Measurements from ENCODE around the gene EPB41. TPM values are rescaled to one million over a fixed set of nuclear protein-coding genes. Genes with fewer than 3 reads are reported as not detected.

The EPB41 gene
- total and polyA plus RNA-seq, 2 of the 4 experiments (the other 2 are of a cell fraction): 4.6 to 10.0 TPM

DNA sequence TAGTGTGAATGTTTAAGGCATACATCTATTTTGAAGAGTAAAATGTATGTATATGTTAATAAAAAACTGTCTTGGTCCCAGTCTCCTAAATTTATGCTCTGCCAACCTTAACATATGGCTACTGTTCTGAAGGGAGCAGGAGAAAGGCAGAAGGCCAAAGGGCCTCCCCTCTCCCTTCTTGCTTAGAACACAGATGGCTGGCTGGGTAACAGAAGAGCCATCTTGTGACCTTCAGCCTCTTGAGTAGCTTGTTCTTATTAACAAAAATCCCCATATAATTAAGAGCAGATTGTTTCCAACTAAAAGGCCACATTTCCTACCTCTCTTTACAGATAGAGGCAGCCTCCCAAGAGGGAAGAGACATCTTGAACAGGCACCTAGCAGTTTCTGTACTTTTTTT lies 36.1 kb downstream of the EPB41 start:
- no peak overlapping the region for H4K91ac ChIP-seq (ENCODE audit: insufficient read depth, low read depth, low read length)
- H4K5ac ChIP-seq (ENCODE audit: low read depth, low read length): no peak overlapping the region
- H3K23ac ChIP-seq (ENCODE audit: low read depth, low read length): no peak overlapping the region
- POLR2A ChIA-PET (ENCODE audit: unreplicated experiment): no interaction called here
- H2AK5ac ChIP-seq (ENCODE audit: low read depth, low read length): no peak overlapping the region
- no peak overlapping the region for H3K9ac ChIP-seq (ENCODE audit: low read depth, low read length)
- intact Hi-C loops (cut with micrococcal nuclease): no loop called here
- in situ Hi-C loops (cut with MboI; ENCODE audit: low sequenced_read_pairs): no loop called here
- H4K20me1 ChIP-seq (ENCODE audit: insufficient read depth, low read length): no peaks in the 10 kb centered on the region; the same call in 1 of the 2 replicates
- H3K4me1 ChIP-seq (ENCODE audit: control insufficient read depth, insufficient read depth, low read length): no peaks in the 10 kb centered on the region
- no peak overlapping the region for H3K18ac ChIP-seq (ENCODE audit: low read depth, low read length)
- H2AK9ac ChIP-seq (replicated peaks; ENCODE audit: low read depth, low read length, poor library complexity): no peak overlapping the region
- DNase-seq (no peak), ATAC-seq (ENCODE audit: low read depth) (no peak)
- H3K14ac ChIP-seq (replicated peaks; ENCODE audit: low read depth, low read length): no peak overlapping the region
- H3K36me3 ChIP-seq (ENCODE audit: control insufficient read depth, insufficient read depth, low read length): no peaks in the 10 kb centered on the region
- H3K4me3 ChIP-seq (ENCODE audit: insufficient read depth, low read depth, low read length): no peak overlapping the region
- H3K79me1 ChIP-seq (ENCODE audit: low read depth in 1 of 2, low read length in 2 of 2): no peaks in the 10 kb centered on the region
- H2BK20ac ChIP-seq (ENCODE audit: low read depth, low read length): no peak overlapping the region
- dilution Hi-C loops (cut with HindIII; ENCODE audit: low sequenced_read_pairs, unreplicated experiment): no loop called here
- H3K9me3 ChIP-seq (ENCODE audit: control insufficient read depth, insufficient read depth, low read length): no peaks in the 10 kb centered on the region
- H3K4ac ChIP-seq (ENCODE audit: low read depth, low read length): no peak overlapping the region
- TF ChIP-seq SMC3 (IDR thresholded peaks at IDR 0.05; ENCODE audit: low read depth, low read length): no peak
- no peak for TF ChIP-seq ELK1 (IDR thresholded peaks at IDR 0.05; ENCODE audit: borderline replicate concordance, low read depth, low read length)
- TF ChIP-seq MAFK (IDR thresholded peaks at IDR 0.05; ENCODE audit: low read depth, low read length): no peak
- TF ChIP-seq CEBPB (IDR thresholded peaks at IDR 0.05; ENCODE audit: low read depth, low read length): no peak
- TF ChIP-seq POLR2A (IDR thresholded peaks at IDR 0.05; ENCODE audit: low read depth, low read length): no peak
- no peak for TF ChIP-seq BHLHE40 (IDR thresholded peaks at IDR 0.05; ENCODE audit: low read depth, low read length)
- no peak for TF ChIP-seq MXI1 (IDR thresholded peaks at IDR 0.05; ENCODE audit: borderline replicate concordance, low read depth, low read length)
- H2BK15ac ChIP-seq (ENCODE audit: low read depth, low read length): no peak overlapping the region
- H3K9me1 ChIP-seq (ENCODE audit: insufficient read depth, low read length): no peaks in the 10 kb centered on the region; the same call in 1 of the 2 replicates
- no peak overlapping the region for H3K27ac ChIP-seq (ENCODE audit: insufficient read depth, low read length)
- no peak overlapping the region for H4K8ac ChIP-seq (ENCODE audit: low read depth in 2 of 2, low read length in 2 of 2)
- CTCF ChIA-PET: no interaction called here
- BruUV-seq (replicated peaks): no TSS peak
- H3K4me2 ChIP-seq (ENCODE audit: low read depth, low read length): no peak overlapping the region
- no peaks in the 10 kb centered on the region for H3K27me3 ChIP-seq (ENCODE audit: control insufficient read depth, insufficient read depth, low read length)
- no peak overlapping the region for H2AFZ ChIP-seq (replicated peaks; ENCODE audit: low read length, poor library complexity)
- no peak overlapping the region for H2BK120ac ChIP-seq (ENCODE audit: low read depth, low read length)
- no peak overlapping the region for H3K56ac ChIP-seq (ENCODE audit: extremely low read depth, insufficient read depth, low read length)
- H2BK5ac ChIP-seq (ENCODE audit: low read depth, low read length, poor library complexity, severe bottlenecking): no peak overlapping the region

Measured in IMR-90 (cell line).